ENCODE measurements around the gene GET3. TPM values are rescaled to one million over a fixed set of nuclear protein-coding genes. Genes with fewer than 3 reads are reported as not detected.
A peak's percentile ranks its signal among the peaks of the same experiment; 100 is the strongest.

Gene GET3
- total and polyA plus RNA-seq, 2 of the 4 experiments (the other 2 are of a cell fraction), result 129 to 152 TPM

GRCh38 chr19:12794196-12794941 lies 57.1 kb downstream of the GET3 start:
- intact Hi-C loops (cut with micrococcal nuclease), result no loop called here
- H2AFZ ChIP-seq (replicated peaks; ENCODE audit: low read length, poor library complexity), result peak overlapping the region; percentile 91
- peaks cover 20% of the 10 kb centered on the region for H4K20me1 ChIP-seq (ENCODE audit: insufficient read depth, low read length)
- 98% methylated on average over 4 of the region's 7 CpGs; no CpG with 5 or more reads in 1 of the 2 experiments for WGBS, 2 experiments (ENCODE audit: extremely low coverage in 2 of 2, insufficient read length in 1 of 2)
- H2BK15ac ChIP-seq (ENCODE audit: low read depth, low read length), result peak overlapping the region; percentile 51; the same call in 1 of the 3 replicates
- peak overlapping the region; percentile 43 to 85 for H4K8ac ChIP-seq (ENCODE audit: low read depth in 2 of 2, low read length in 2 of 2)
- peak; percentile 62 for DNase-seq
- peak overlapping the region; percentile 39 for H3K4me3 ChIP-seq (ENCODE audit: insufficient read depth, low read depth, low read length)
- H3K18ac ChIP-seq (ENCODE audit: low read depth, low read length), result peak overlapping the region; percentile 56
- H3K9me3 ChIP-seq (ENCODE audit: control insufficient read depth, insufficient read depth, low read length), result no peaks in the 10 kb centered on the region
- H3K79me1 ChIP-seq (ENCODE audit: low read depth in 1 of 2, low read length in 2 of 2), result peaks cover 0 to 26% of the 10 kb centered on the region in 2 experiments; a peak in 2 of 4 replicates
- H2BK20ac ChIP-seq (ENCODE audit: low read depth, low read length), result peak overlapping the region; percentile 69; the same call in 1 of the 2 replicates
- CTCF ChIA-PET, result interaction anchor here (0.5 to 2.6 kb wide), 5 partner anchors 16 to 392 kb away, joined by 3 to 23 read pairs (median 5); no protein-coding TSS in a partner anchor
- peak overlapping the region; percentile 61 for H4K5ac ChIP-seq (ENCODE audit: low read depth, low read length)
- no TSS peak for BruUV-seq (replicated peaks)
- H3K9me1 ChIP-seq (ENCODE audit: insufficient read depth, low read length), result no peaks in the 10 kb centered on the region; the same call in 1 of the 2 replicates
- H3K14ac ChIP-seq (replicated peaks; ENCODE audit: low read depth, low read length), result peak overlapping the region; percentile 81
- H3K4me1 ChIP-seq (ENCODE audit: control insufficient read depth, insufficient read depth, low read length), result peaks cover 9% of the 10 kb centered on the region
- POLR2A ChIA-PET (ENCODE audit: unreplicated experiment), result interaction anchor here (0.6 to 1.5 kb wide), 2 partner anchors 16 to 28 kb away, joined by 3 to 13 read pairs; no protein-coding TSS in a partner anchor
- H3K36me3 ChIP-seq (ENCODE audit: control insufficient read depth, insufficient read depth, low read length), result peaks cover under 1% of the 10 kb centered on the region; the same call in 1 of the 2 replicates
- peak overlapping the region; percentile 80 for H3K27ac ChIP-seq (ENCODE audit: insufficient read depth, low read length)
- peak overlapping the region; percentile 73 for H4K91ac ChIP-seq (ENCODE audit: insufficient read depth, low read depth, low read length)
- H2BK120ac ChIP-seq (ENCODE audit: low read depth, low read length), result peak overlapping the region; percentile 79
- H3K23ac ChIP-seq (ENCODE audit: low read depth, low read length), result peak overlapping the region; percentile 66
- H3K4me2 ChIP-seq (ENCODE audit: low read depth, low read length), result peak overlapping the region; percentile 72
- in situ Hi-C loops (cut with MboI; ENCODE audit: low sequenced_read_pairs), result loop anchor here (25.0 kb wide), 1 partner anchor 1043 kb away; no protein-coding TSS in a partner anchor
- peak overlapping the region; percentile 52 for H3K56ac ChIP-seq (ENCODE audit: extremely low read depth, insufficient read depth, low read length)
- peak overlapping the region; percentile 81 for H2AK5ac ChIP-seq (ENCODE audit: low read depth, low read length)
- H2BK5ac ChIP-seq (ENCODE audit: low read depth, low read length, poor library complexity, severe bottlenecking), result peak overlapping the region; percentile 91
- H3K4ac ChIP-seq (ENCODE audit: low read depth, low read length), result peak overlapping the region; percentile 75
- dilution Hi-C loops (cut with HindIII; ENCODE audit: low sequenced_read_pairs, unreplicated experiment), result no loop called here
- no peaks in the 10 kb centered on the region for H3K27me3 ChIP-seq (ENCODE audit: control insufficient read depth, insufficient read depth, low read length)
- no peak for ATAC-seq (ENCODE audit: low read depth)
- H3K9ac ChIP-seq (ENCODE audit: low read depth, low read length), result peak overlapping the region; percentile 35
- peak overlapping the region; percentile 99 for H2AK9ac ChIP-seq (replicated peaks; ENCODE audit: low read depth, low read length, poor library complexity)
- TF ChIP-seq CEBPB (IDR thresholded peaks at IDR 0.05; ENCODE audit: low read depth, low read length) (peak; percentile 57), CHD1 (IDR thresholded peaks at IDR 0.05; ENCODE audit: low read depth, low read length) (peak; percentile 37; the same call in 1 of the 2 replicates), POLR2A (IDR thresholded peaks at IDR 0.05; ENCODE audit: low read depth, low read length) (peak; percentile 79), USF2 (IDR thresholded peaks at IDR 0.05; ENCODE audit: low read depth, low read length) (no peak), SMC3 (IDR thresholded peaks at IDR 0.05; ENCODE audit: low read depth, low read length) (no peak), ELK1 (IDR thresholded peaks at IDR 0.05; ENCODE audit: borderline replicate concordance, low read depth, low read length) (no peak), MXI1 (IDR thresholded peaks at IDR 0.05; ENCODE audit: borderline replicate concordance, low read depth, low read length) (no peak), CTCF (conservative IDR thresholded peaks at IDR 0.05; ENCODE audit: low read depth, low read length) (no peak), RAD21 (IDR thresholded peaks at IDR 0.05; ENCODE audit: low read length) (no peak), RFX5 (IDR thresholded peaks at IDR 0.05; ENCODE audit: low read depth, low read length) (no peak), NFE2L2 (IDR thresholded peaks at IDR 0.05; ENCODE audit: low read depth, low read length) (no peak; the same call in none of the 2 replicates), RCOR1 (IDR thresholded peaks at IDR 0.05; ENCODE audit: insufficient replicate concordance, low read length) (no peak), MAFK (IDR thresholded peaks at IDR 0.05; ENCODE audit: low read depth, low read length) (no peak)
